Measurements from ENCODE around the gene KSR2. TPM values are rescaled to one million over a fixed set of nuclear protein-coding genes. Genes with fewer than 3 reads are reported as not detected.
A peak's percentile ranks its signal among the peaks of the same experiment; 100 is the strongest.

KSR2 gene
- total RNA-seq, 2 donors from 2014 or later, result 1.2 to 1.3 TPM

DNA sequence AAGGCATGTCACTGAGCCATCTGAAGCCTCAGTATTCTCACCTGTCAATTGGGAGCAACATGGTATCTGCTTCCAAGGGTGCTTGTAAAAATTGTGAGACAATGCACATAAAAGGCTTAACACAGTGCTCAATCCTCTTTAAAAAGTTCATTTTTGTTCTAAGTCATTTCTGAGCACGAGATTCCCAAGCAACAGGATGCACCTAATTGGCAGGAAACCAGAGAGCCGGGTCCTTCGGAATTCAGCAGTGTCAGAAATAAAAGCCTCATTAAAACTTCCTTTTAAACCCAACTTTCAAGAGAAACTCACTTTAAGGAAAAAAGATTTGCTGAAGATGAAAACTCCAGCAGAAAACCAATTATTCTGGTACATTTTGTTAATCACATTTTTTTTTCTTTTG is 494.9 kb downstream of the KSR2 start:
- no peak overlapping the region for H3K9ac ChIP-seq (ENCODE audit: low read depth in 2 of 2, low read length in 2 of 2)
- intact Hi-C loops (cut with DNase I), result no loop called here
- H3K9me3 ChIP-seq, result no peaks in the 10 kb centered on the region
- no peaks in the 10 kb centered on the region for H3K36me3 ChIP-seq
- no peak for DNase-seq
- no peaks in the 10 kb centered on the region for H3K27me3 ChIP-seq
- H3K27ac ChIP-seq, result no peak overlapping the region
- H3K4me1 ChIP-seq, result no peaks in the 10 kb centered on the region
- TF ChIP-seq, protein P1, sequence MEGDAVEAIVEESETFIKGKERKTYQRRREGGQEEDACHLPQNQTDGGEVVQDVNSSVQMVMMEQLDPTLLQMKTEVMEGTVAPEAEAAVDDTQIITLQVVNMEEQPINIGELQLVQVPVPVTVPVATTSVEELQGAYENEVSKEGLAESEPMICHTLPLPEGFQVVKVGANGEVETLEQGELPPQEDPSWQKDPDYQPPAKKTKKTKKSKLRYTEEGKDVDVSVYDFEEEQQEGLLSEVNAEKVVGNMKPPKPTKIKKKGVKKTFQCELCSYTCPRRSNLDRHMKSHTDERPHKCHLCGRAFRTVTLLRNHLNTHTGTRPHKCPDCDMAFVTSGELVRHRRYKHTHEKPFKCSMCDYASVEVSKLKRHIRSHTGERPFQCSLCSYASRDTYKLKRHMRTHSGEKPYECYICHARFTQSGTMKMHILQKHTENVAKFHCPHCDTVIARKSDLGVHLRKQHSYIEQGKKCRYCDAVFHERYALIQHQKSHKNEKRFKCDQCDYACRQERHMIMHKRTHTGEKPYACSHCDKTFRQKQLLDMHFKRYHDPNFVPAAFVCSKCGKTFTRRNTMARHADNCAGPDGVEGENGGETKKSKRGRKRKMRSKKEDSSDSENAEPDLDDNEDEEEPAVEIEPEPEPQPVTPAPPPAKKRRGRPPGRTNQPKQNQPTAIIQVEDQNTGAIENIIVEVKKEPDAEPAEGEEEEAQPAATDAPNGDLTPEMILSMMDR (IDR thresholded peaks at IDR 0.05), result no peak
- H3K4me3 ChIP-seq, result no peak overlapping the region

DNA sequence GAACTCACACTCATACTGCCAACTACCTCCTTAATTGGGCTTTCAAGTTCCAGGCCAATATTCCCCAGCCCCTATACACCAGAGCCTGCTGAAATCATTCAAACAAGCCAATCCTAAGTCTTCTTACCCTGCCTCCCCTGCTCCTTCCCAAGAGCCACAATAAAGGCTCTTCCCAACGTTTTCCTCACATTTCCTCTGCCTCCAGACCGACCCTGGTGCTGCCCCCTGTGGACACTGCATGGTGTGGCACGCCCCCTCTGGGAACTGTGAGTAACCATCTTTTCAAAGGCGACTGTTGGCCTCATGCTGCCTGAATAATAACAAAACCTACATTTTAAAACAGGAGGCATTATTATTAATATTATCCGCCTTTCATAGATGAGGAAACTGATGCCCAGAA is 495.8 kb downstream of the KSR2 start:
- Histone ChIP-seq H3K4me1 (no peaks in the 10 kb centered on the region), H3K27me3 (no peaks in the 10 kb centered on the region), H3K4me3 (no peak overlapping the region), H3K27ac (no peak overlapping the region), H3K9me3 (no peaks in the 10 kb centered on the region), H3K9ac (ENCODE audit: low read depth in 2 of 2, low read length in 2 of 2) (no peak overlapping the region), H3K36me3 (no peaks in the 10 kb centered on the region)
- peak; percentile 19 for DNase-seq
- TF ChIP-seq, protein P1 (IDR thresholded peaks at IDR 0.05), result no peak
- intact Hi-C loops (cut with DNase I), result no loop called here

DNA sequence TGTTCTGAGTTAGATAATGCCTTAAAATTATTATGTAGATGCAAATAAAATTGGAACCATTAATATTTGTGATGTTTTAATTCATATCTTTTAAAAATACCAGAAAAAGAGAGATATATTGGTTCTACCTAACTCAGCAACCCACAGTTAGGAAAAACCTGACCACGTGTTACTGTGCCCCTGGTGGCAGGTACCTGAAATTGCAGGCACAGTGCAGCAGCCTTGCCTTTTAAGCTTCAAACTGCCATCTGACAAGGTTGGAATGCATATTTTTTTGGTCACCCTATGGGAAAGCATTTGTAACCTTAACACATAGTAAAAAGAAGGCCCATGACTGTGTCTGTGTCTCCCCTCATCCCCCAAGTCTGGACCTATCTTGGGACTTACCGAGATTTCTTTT is 498.0 kb downstream of the KSR2 start:
- H3K27me3 ChIP-seq, result no peaks in the 10 kb centered on the region
- H3K9ac ChIP-seq (ENCODE audit: low read depth in 2 of 2, low read length in 2 of 2), result no peak overlapping the region
- no peaks in the 10 kb centered on the region for H3K4me1 ChIP-seq
- TF ChIP-seq, protein P1 (IDR thresholded peaks at IDR 0.05), result no peak
- DNase-seq, result no peak
- no peaks in the 10 kb centered on the region for H3K36me3 ChIP-seq
- H3K27ac ChIP-seq, result no peak overlapping the region
- no peaks in the 10 kb centered on the region for H3K9me3 ChIP-seq
- H3K4me3 ChIP-seq, result no peak overlapping the region
- intact Hi-C loops (cut with DNase I), result no loop called here

DNA sequence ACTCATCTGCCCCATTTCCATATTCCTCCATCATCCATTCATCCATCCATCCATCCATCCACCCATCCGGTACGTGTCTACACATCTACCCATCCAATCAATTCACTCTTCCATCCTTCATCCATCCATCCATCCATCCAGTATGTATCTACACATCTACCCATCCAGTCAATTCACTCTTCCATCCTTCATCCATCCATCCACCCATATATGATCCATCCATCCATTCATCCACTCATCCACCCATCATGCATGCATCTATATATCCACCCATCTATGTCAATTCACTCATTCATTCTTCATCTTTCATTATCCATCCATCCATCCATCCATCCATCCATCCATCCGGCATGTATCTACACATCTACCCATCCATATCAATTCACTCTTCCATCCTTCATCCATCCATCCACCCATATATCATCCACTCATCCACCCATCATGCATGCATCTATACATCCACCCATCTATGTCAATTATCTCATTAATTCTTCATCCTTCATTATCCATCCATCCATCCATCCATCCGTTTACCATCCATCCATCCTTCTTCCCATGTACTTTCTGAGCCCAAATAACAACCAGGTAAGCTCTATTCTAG is 498.8 kb downstream of the KSR2 start:
- intact Hi-C loops (cut with DNase I), result no loop called here
- TF ChIP-seq, protein P1 (IDR thresholded peaks at IDR 0.05), result no peak
- no peak for DNase-seq

GRCh38 chr12:117468016-117468415 is 500.8 kb downstream of the KSR2 start:
- no peaks in the 10 kb centered on the region for H3K27me3 ChIP-seq
- intact Hi-C loops (cut with DNase I), result no loop called here
- no peaks in the 10 kb centered on the region for H3K4me1 ChIP-seq
- TF ChIP-seq, protein P1 (IDR thresholded peaks at IDR 0.05), result no peak
- H3K36me3 ChIP-seq, result no peaks in the 10 kb centered on the region
- no peak overlapping the region for H3K9ac ChIP-seq (ENCODE audit: low read depth in 2 of 2, low read length in 2 of 2)
- no peak overlapping the region for H3K4me3 ChIP-seq
- H3K9me3 ChIP-seq, result no peaks in the 10 kb centered on the region
- DNase-seq, result no peak
- H3K27ac ChIP-seq, result no peak overlapping the region

More for the DNA sequence above, 498.8 kb downstream of the KSR2 start:
- Histone ChIP-seq H3K9me3 (no peaks in the 10 kb centered on the region), H3K27me3 (no peaks in the 10 kb centered on the region), H3K4me3 (no peak overlapping the region), H3K36me3 (no peaks in the 10 kb centered on the region), H3K9ac (ENCODE audit: low read depth in 2 of 2, low read length in 2 of 2) (no peak overlapping the region), H3K27ac (no peak overlapping the region), H3K4me1 (no peaks in the 10 kb centered on the region)

Measured in colonic mucosa (tissue), 4 donors.